Measurements from ENCODE around the gene SORBS2. TPM values are rescaled to one million over a fixed set of nuclear protein-coding genes. Genes with fewer than 3 reads are reported as not detected.

SORBS2 gene
- total RNA-seq, 4 donors from 2014 or later, result 21.5 to 118 (median 29.5) TPM

DNA sequence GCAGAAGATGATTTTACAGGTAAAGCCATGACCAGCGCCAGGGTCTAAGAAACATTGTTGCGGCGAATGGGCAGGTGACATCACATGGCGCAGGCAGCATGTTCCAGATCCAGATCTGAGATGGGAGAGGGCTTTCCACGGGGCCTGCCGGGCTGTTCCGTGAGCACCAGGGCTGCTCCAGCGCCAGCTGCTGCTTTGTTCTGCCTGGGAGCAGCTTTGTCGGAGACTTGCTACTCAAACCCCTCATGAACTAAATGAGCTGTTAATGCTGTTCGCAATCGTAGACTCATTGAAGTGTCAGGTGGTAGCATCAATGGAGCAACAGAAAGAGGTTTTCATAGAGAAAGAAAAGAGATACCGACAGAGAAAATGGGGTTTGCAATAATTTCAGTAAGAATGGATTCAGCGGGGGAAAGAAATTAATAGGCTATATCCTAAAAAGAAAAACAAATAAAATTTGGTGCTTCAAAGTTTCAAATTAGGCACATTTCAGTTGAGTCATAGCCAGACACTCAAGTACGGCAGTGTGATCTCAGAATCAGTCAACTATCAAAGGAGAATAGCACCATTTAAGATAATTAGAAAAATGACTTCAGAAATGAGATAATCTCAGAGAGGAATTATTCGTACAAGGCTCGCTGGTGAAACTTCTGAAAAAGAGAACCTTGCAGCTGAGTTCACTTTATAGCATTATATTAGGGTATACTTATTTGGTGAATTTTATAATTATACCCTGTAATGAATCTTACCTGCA, 23.9 kb downstream of the SORBS2 start:
- H3K27me3 ChIP-seq, result no peaks in the 10 kb centered on the region
- H3K36me3 ChIP-seq, result no peaks in the 10 kb centered on the region
- intact Hi-C loops (cut with DNase I; ENCODE audit: low total_unique reads), result no loop called here
- no peak for TF ChIP-seq POLR2A (IDR thresholded peaks at IDR 0.05)
- TF ChIP-seq, protein P1, sequence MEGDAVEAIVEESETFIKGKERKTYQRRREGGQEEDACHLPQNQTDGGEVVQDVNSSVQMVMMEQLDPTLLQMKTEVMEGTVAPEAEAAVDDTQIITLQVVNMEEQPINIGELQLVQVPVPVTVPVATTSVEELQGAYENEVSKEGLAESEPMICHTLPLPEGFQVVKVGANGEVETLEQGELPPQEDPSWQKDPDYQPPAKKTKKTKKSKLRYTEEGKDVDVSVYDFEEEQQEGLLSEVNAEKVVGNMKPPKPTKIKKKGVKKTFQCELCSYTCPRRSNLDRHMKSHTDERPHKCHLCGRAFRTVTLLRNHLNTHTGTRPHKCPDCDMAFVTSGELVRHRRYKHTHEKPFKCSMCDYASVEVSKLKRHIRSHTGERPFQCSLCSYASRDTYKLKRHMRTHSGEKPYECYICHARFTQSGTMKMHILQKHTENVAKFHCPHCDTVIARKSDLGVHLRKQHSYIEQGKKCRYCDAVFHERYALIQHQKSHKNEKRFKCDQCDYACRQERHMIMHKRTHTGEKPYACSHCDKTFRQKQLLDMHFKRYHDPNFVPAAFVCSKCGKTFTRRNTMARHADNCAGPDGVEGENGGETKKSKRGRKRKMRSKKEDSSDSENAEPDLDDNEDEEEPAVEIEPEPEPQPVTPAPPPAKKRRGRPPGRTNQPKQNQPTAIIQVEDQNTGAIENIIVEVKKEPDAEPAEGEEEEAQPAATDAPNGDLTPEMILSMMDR (IDR thresholded peaks at IDR 0.05), result no peak
- H3K9me3 ChIP-seq, result no peaks in the 10 kb centered on the region
- H3K27ac ChIP-seq, result no peak overlapping the region
- H3K4me3 ChIP-seq, result no peak overlapping the region
- no peak for DNase-seq
- H3K4me1 ChIP-seq, result no peaks in the 10 kb centered on the region

GRCh38 chr4:185786422-185786821, 25.6 kb downstream of the SORBS2 start:
- TF ChIP-seq, protein P1 (IDR thresholded peaks at IDR 0.05), result no peak
- TF ChIP-seq POLR2A (IDR thresholded peaks at IDR 0.05), result no peak
- intact Hi-C loops (cut with DNase I; ENCODE audit: low total_unique reads), result no loop called here
- Histone ChIP-seq H3K27me3 (no peaks in the 10 kb centered on the region), H3K4me3 (no peak overlapping the region), H3K27ac (no peak overlapping the region), H3K9me3 (no peaks in the 10 kb centered on the region), H3K4me1 (no peaks in the 10 kb centered on the region), H3K36me3 (no peaks in the 10 kb centered on the region)
- DNase-seq, result no peak

- H3K27ac ChIP-seq, result no peak overlapping the region
- H3K4me1 ChIP-seq, result no peaks in the 10 kb centered on the region
- H3K27me3 ChIP-seq, result no peaks in the 10 kb centered on the region
- no peaks in the 10 kb centered on the region for H3K36me3 ChIP-seq
- no peak overlapping the region for H3K4me3 ChIP-seq
- TF ChIP-seq, protein P1 (IDR thresholded peaks at IDR 0.05), result no peak
- TF ChIP-seq POLR2A (IDR thresholded peaks at IDR 0.05), result no peak
- intact Hi-C loops (cut with DNase I; ENCODE audit: low total_unique reads), result no loop called here
- DNase-seq, result no peak
- H3K9me3 ChIP-seq, result no peaks in the 10 kb centered on the region
These were observed 28.4 kb downstream of the SORBS2 start for GRCh38 chr4:185783574-185783973.

GRCh38 chr4:185782523-185782922, 29.5 kb downstream of the SORBS2 start:
- no peak overlapping the region for H3K4me3 ChIP-seq
- no peaks in the 10 kb centered on the region for H3K27me3 ChIP-seq
- intact Hi-C loops (cut with DNase I; ENCODE audit: low total_unique reads), result no loop called here
- H3K27ac ChIP-seq, result no peak overlapping the region
- no peaks in the 10 kb centered on the region for H3K4me1 ChIP-seq
- DNase-seq, result no peak
- no peaks in the 10 kb centered on the region for H3K9me3 ChIP-seq
- no peak for TF ChIP-seq POLR2A (IDR thresholded peaks at IDR 0.05)
- TF ChIP-seq, protein P1 (IDR thresholded peaks at IDR 0.05), result no peak
- no peaks in the 10 kb centered on the region for H3K36me3 ChIP-seq

DNA sequence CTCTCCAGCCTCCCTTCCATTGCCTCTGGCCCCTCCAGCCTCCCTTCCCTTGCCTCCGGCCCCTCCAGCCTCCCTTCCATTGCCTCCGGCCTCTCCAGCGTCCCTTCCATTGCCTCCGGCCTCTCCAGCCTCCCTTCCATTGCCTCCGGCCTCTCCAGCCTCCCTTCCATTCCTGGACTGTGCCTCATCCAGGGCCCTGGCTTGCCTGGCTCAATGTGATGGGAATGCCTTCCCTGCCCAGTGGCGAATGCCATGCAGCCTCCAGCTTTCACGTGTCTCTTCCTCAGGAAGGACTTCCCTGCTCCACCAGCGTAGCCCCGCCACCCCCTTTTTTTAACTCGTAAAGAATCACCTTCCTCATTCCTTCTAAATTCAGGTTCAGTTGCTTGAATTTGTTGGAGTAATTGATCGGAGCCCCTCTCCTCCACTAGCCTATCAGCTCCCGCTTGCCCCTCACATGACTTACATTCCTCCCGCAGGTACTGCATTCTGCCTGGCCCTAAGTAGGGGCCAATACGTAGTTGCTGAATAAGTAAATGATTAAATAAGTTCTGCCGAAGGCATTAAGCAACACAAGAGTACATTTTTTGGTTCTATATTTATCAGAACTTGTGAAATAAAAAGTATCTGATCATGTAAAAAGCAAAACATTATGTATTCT, 30.3 kb downstream of the SORBS2 start:
- TF ChIP-seq, protein P1 (IDR thresholded peaks at IDR 0.05), result no peak
- no peak for TF ChIP-seq POLR2A (IDR thresholded peaks at IDR 0.05)
- Histone ChIP-seq H3K27ac (no peak overlapping the region), H3K36me3 (no peaks in the 10 kb centered on the region), H3K27me3 (no peaks in the 10 kb centered on the region), H3K9me3 (no peaks in the 10 kb centered on the region), H3K4me3 (no peak overlapping the region), H3K4me1 (no peaks in the 10 kb centered on the region)
- intact Hi-C loops (cut with DNase I; ENCODE audit: low total_unique reads), result no loop called here
- no peak for DNase-seq

Data from uterus (tissue), 4 donors.